GM06990 (cell line): ENCODE data around the gene TMPRSS4.

Source experiments
- DNase-seq: peaks from one replicate; pipeline ENCODE4 v3.0.0-alpha.2; 2011; ENCODE audit not compliant: insufficient read length; ENCODE audit errors: extremely low read depth
- H3K27me3 ChIP-seq: replicated peaks from 2 replicates; pipeline ENCODE4 v1.6.0; 2011; ENCODE audit warnings: low read length; ENCODE audit not compliant: control insufficient read depth, insufficient read depth
- H3K36me3 ChIP-seq: 2 replicates; pipeline ENCODE4 v1.5.1; 2011; ENCODE audit warnings: low read length; ENCODE audit not compliant: control insufficient read depth, insufficient read depth
- H3K4me3 ChIP-seq: replicated peaks from 2 replicates; pipeline ENCODE4 v1.5.1; 2011; ENCODE audit warnings: low read depth, mild to moderate bottlenecking, control low read depth, low read length
- TF ChIP-seq, protein P1 (sequence below): IDR thresholded peaks from 2 replicates; pipeline ENCODE4 v1.5.1; 2011; ENCODE audit warnings: low read length, control low read depth, mild to moderate bottlenecking, inconsistent platforms; ENCODE audit not compliant: insufficient read depth, poor library complexity, severe bottlenecking

The TMPRSS4 gene

DNA sequence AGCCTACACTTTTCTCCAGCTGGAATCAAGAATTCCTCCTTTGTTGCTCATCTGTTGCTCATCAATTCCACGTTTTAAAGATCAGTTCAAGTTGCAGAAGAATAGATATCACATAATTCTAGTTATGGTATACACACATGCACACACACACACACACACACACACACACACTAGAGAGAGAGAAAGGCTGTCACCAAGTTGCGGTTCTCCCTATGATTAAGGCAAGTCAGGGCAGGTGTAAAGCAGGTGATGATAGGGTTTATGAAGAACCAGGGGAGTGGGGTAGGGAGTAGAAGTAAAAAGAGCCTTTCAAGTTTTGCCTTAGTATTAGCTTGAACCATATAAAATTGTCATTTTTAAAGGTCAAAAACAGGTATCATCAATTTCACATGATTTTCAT lies 31.7 kb upstream of the TMPRSS4 start:
- DNase-seq, result no peak
- TF ChIP-seq, protein P1, sequence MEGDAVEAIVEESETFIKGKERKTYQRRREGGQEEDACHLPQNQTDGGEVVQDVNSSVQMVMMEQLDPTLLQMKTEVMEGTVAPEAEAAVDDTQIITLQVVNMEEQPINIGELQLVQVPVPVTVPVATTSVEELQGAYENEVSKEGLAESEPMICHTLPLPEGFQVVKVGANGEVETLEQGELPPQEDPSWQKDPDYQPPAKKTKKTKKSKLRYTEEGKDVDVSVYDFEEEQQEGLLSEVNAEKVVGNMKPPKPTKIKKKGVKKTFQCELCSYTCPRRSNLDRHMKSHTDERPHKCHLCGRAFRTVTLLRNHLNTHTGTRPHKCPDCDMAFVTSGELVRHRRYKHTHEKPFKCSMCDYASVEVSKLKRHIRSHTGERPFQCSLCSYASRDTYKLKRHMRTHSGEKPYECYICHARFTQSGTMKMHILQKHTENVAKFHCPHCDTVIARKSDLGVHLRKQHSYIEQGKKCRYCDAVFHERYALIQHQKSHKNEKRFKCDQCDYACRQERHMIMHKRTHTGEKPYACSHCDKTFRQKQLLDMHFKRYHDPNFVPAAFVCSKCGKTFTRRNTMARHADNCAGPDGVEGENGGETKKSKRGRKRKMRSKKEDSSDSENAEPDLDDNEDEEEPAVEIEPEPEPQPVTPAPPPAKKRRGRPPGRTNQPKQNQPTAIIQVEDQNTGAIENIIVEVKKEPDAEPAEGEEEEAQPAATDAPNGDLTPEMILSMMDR, result no peak
- no peaks in the 10 kb centered on the region for H3K36me3 ChIP-seq

GRCh38 chr11:118046051-118046963 lies 30.6 kb upstream of the TMPRSS4 start:
- peak; percentile 26 for DNase-seq
- Histone ChIP-seq H3K27me3 (no peaks in the 10 kb centered on the region), H3K4me3 (no peak overlapping the region), H3K36me3 (no peaks in the 10 kb centered on the region)
- TF ChIP-seq, protein P1, result no peak

More for the DNA sequence above, 31.7 kb upstream of the TMPRSS4 start:
- no peaks in the 10 kb centered on the region for H3K27me3 ChIP-seq
- no peak overlapping the region for H3K4me3 ChIP-seq

- TF ChIP-seq, protein P1, result no peak
- Histone ChIP-seq H3K4me3 (no peak overlapping the region), H3K36me3 (no peaks in the 10 kb centered on the region), H3K27me3 (no peaks in the 10 kb centered on the region)
- no peak for DNase-seq
Observed at GRCh38 chr11:118046964-118047700, 29.7 kb upstream of the TMPRSS4 start.

GRCh38 chr11:118047749-118048148 lies 29.1 kb upstream of the TMPRSS4 start:
- no peak for DNase-seq
- Histone ChIP-seq H3K4me3 (no peak overlapping the region), H3K36me3 (no peaks in the 10 kb centered on the region), H3K27me3 (no peaks in the 10 kb centered on the region)
- TF ChIP-seq, protein P1, result no peak

GRCh38 chr11:118048472-118049370 lies 28.2 kb upstream of the TMPRSS4 start:
- TF ChIP-seq, protein P1, result no peak
- Histone ChIP-seq H3K4me3 (no peak overlapping the region), H3K27me3 (no peaks in the 10 kb centered on the region), H3K36me3 (no peaks in the 10 kb centered on the region)
- no peak for DNase-seq
